ENCODE results near the gene TSPAN10. TPM values are rescaled to one million over a fixed set of nuclear protein-coding genes. Genes with fewer than 3 reads are reported as not detected.

The TSPAN10 gene
- total and polyA plus RNA-seq, 2 experiments from 2014 or later = 5.0 to 5.8 TPM

GRCh38 chr17:81695211-81695610 lies 58.2 kb downstream of the TSPAN10 start:
- TF ChIP-seq CTCF (IDR thresholded peaks at IDR 0.05; ENCODE audit: low read depth, low read length) = no peak
- DNase-seq (ENCODE audit: low read depth in 1 of 2, low spot score in 1 of 2) = no peak
- Histone ChIP-seq H3K27me3 (no peaks in the 10 kb centered on the region), H3K27ac (no peak overlapping the region), H3K36me3 (peaks cover 28% of the 10 kb centered on the region), H3K9me3 (ENCODE audit: low read depth) (no peaks in the 10 kb centered on the region), H3K4me1 (ENCODE audit: low read depth) (no peaks in the 10 kb centered on the region), H3K4me3 (no peak overlapping the region)

GRCh38 chr17:81695801-81696200 lies 58.8 kb downstream of the TSPAN10 start:
- peaks cover 27% of the 10 kb centered on the region for H3K36me3 ChIP-seq
- no peak for TF ChIP-seq CTCF (IDR thresholded peaks at IDR 0.05; ENCODE audit: low read depth, low read length)
- no peaks in the 10 kb centered on the region for H3K9me3 ChIP-seq (ENCODE audit: low read depth)
- H3K4me3 ChIP-seq = no peak overlapping the region
- peak overlapping the region; percentile 66 for H3K27ac ChIP-seq
- H3K27me3 ChIP-seq = no peaks in the 10 kb centered on the region
- DNase-seq (ENCODE audit: low read depth in 1 of 2, low spot score in 1 of 2) = no peak
- H3K4me1 ChIP-seq (ENCODE audit: low read depth) = no peaks in the 10 kb centered on the region

GRCh38 chr17:81696218-81696941 lies 59.4 kb downstream of the TSPAN10 start:
- Histone ChIP-seq H3K27ac (peak overlapping the region; percentile 66), H3K27me3 (no peaks in the 10 kb centered on the region), H3K4me3 (no peak overlapping the region), H3K9me3 (ENCODE audit: low read depth) (no peaks in the 10 kb centered on the region), H3K36me3 (peaks cover 31% of the 10 kb centered on the region), H3K4me1 (ENCODE audit: low read depth) (no peaks in the 10 kb centered on the region)
- no peak for TF ChIP-seq CTCF (IDR thresholded peaks at IDR 0.05; ENCODE audit: low read depth, low read length)
- no peak for DNase-seq (ENCODE audit: low read depth in 1 of 2, low spot score in 1 of 2)

DNA sequence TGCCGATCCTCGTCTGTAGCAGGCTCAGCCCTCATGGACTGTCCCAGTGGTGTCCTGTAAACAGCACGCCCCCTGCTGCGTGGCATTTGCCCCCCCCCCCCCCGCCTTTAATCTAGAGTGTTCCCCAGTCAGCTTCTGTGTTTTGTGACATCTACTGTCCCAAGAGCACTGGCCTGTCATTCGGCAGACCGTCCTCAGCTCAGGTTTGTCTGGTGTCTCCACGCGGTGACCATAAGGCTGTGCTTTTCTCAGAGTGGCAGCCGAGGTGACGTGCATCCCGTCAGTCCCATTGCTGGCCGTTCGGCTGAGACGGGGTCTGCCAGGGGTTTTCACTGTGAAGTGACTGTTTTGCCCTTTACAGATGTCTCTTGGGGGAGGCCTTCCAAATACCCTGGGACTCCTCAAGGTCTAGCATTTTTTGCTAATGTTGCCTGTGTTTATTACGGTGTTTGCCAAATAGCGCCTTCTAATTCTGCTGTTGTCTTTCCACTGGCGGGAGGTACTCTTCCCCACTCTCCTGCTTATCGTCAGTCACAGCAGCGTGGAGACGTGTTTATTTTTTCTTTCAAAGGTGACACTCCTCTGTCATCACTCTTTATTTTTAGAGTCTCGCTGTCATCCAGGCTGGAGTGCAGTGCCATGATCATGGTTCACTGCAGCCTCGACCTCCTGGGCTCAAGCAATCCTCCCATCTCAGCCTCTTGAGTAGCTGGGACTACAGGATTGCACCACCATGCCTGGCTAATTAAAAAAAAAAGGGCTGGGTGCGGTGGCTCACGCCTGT lies 60.5 kb downstream of the TSPAN10 start:
- no peak for TF ChIP-seq CTCF (IDR thresholded peaks at IDR 0.05; ENCODE audit: low read depth, low read length)
- H3K27me3 ChIP-seq = no peaks in the 10 kb centered on the region
- H3K9me3 ChIP-seq (ENCODE audit: low read depth) = no peaks in the 10 kb centered on the region
- no peak for DNase-seq (ENCODE audit: low read depth in 1 of 2, low spot score in 1 of 2)
- no peak overlapping the region for H3K4me3 ChIP-seq
- H3K36me3 ChIP-seq = peaks cover 33% of the 10 kb centered on the region
- peaks cover 7% of the 10 kb centered on the region for H3K4me1 ChIP-seq (ENCODE audit: low read depth)
- H3K27ac ChIP-seq = peak overlapping the region; percentile 66

Other genes starting within 250 kb of the TSPAN10 start
- gene BAHCC1, start 241.7 kb upstream of the TSPAN10 start, total RNA-seq = 27.1 and 47.3 TPM in 2 replicates
- gene BAHCC1, start 241.7 kb upstream of the TSPAN10 start, polyA plus RNA-seq = 20.0 and 20.3 TPM in 2 replicates
- 2,244 and 2,883 TPM in 2 replicates for gene ACTG1, start 124.4 kb upstream of the TSPAN10 start, total RNA-seq
- 1,007 and 1,036 TPM in 2 replicates for gene ACTG1, start 124.4 kb upstream of the TSPAN10 start, polyA plus RNA-seq
- 9.0 and 11.3 TPM in 2 replicates for gene FSCN2, start 108.8 kb upstream of the TSPAN10 start, total RNA-seq
- gene FSCN2, start 108.8 kb upstream of the TSPAN10 start, polyA plus RNA-seq = 1.5 and 2.4 TPM in 2 replicates
- 57.0 and 65.6 TPM in 2 replicates for gene FAAP100, start 84.8 kb upstream of the TSPAN10 start, total RNA-seq
- 51.2 and 56.9 TPM in 2 replicates for gene FAAP100, start 84.8 kb upstream of the TSPAN10 start, polyA plus RNA-seq
- gene NPLOC4, start 84 bp upstream of the TSPAN10 start, total RNA-seq = 51.4 and 51.5 TPM in 2 replicates
- gene NPLOC4, start 84 bp upstream of the TSPAN10 start, polyA plus RNA-seq = 53.8 and 58.9 TPM in 2 replicates
- 0.32 and 1.8 TPM in 2 replicates for gene PDE6G, start 19.3 kb downstream of the TSPAN10 start, total RNA-seq
- 0.85 and 2.3 TPM in 2 replicates for gene PDE6G, start 19.3 kb downstream of the TSPAN10 start, polyA plus RNA-seq
- gene OXLD1, start 29.4 kb downstream of the TSPAN10 start, total RNA-seq = 100 and 130 TPM in 2 replicates
- gene OXLD1, start 29.4 kb downstream of the TSPAN10 start, polyA plus RNA-seq = 85.5 and 104 TPM in 2 replicates
- gene CCDC137, start 29.5 kb downstream of the TSPAN10 start, total RNA-seq = 16.9 and 20.1 TPM in 2 replicates
- gene CCDC137, start 29.5 kb downstream of the TSPAN10 start, polyA plus RNA-seq = 23.2 and 23.4 TPM in 2 replicates
- gene ARL16, start 46.6 kb downstream of the TSPAN10 start, total RNA-seq = 44.3 and 58.3 TPM in 2 replicates
- gene ARL16, start 46.6 kb downstream of the TSPAN10 start, polyA plus RNA-seq = 92.0 and 109 TPM in 2 replicates
- gene HGS, start 46.8 kb downstream of the TSPAN10 start, total RNA-seq = 86.1 and 107 TPM in 2 replicates
- 108 and 109 TPM in 2 replicates for gene HGS, start 46.8 kb downstream of the TSPAN10 start, polyA plus RNA-seq
- 45.0 and 47.5 TPM in 2 replicates for gene MRPL12, start 66.2 kb downstream of the TSPAN10 start, total RNA-seq
- gene MRPL12, start 66.2 kb downstream of the TSPAN10 start, polyA plus RNA-seq = 187 and 222 TPM in 2 replicates
- gene SLC25A10, start 75.1 kb downstream of the TSPAN10 start, total RNA-seq = 29.3 and 38.5 TPM in 2 replicates
- 34.9 and 52.2 TPM in 2 replicates for gene SLC25A10, start 75.1 kb downstream of the TSPAN10 start, polyA plus RNA-seq
- 0.15 TPM in 1 of 2 replicates, not detected in the other for gene GCGR, start 167.0 kb downstream of the TSPAN10 start, total RNA-seq
- 0.79 TPM in 1 of 2 replicates, not detected in the other for gene GCGR, start 167.0 kb downstream of the TSPAN10 start, polyA plus RNA-seq
- gene MCRIP1, start 196.1 kb downstream of the TSPAN10 start, total RNA-seq = 161 and 219 TPM in 2 replicates
- 179 and 233 TPM in 2 replicates for gene MCRIP1, start 196.1 kb downstream of the TSPAN10 start, polyA plus RNA-seq
- not detected in 2 replicates for gene PPP1R27, start 197.9 kb downstream of the TSPAN10 start, total RNA-seq
- 1.0 TPM in 1 of 2 replicates, not detected in the other for gene PPP1R27, start 197.9 kb downstream of the TSPAN10 start, polyA plus RNA-seq
- gene P4HB, start 223.3 kb downstream of the TSPAN10 start, total RNA-seq = 972 and 1,150 TPM in 2 replicates
- gene P4HB, start 223.3 kb downstream of the TSPAN10 start, polyA plus RNA-seq = 388 and 597 TPM in 2 replicates
- 101 and 177 TPM in 2 replicates for gene ARHGDIA, start 234.1 kb downstream of the TSPAN10 start, total RNA-seq
- gene ARHGDIA, start 234.1 kb downstream of the TSPAN10 start, polyA plus RNA-seq = 139 and 163 TPM in 2 replicates